ENCODE data around the gene TENT4A.
A peak's percentile ranks its signal among the peaks of the same experiment; 100 is the strongest.

Gene TENT4A

GRCh38 chr5:6700685-6701355, 12.4 kb upstream of the TENT4A start:
- no peak for DNase-seq

DNA sequence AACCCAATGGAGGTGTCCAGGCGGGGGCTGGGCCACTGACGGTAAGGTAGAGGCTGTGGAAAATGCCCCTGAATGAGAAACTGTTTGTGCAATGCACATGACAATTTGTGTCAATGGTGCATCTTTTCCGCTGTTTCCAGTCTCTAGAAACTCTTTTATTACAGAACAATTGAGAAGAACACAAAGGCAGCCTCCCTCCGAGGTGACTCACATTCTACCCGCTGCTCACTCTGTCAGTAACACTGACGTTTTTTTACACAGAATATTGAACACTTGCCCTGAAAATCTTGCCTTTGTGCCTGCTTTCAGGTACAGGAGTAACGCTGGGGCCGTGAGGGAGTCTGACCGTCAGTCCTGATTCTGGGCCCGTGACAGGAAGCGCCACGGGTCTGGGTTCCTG, 11.7 kb upstream of the TENT4A start:
- no peak for DNase-seq

- no peak for DNase-seq
Measured at GRCh38 chr5:6702633-6703032, 10.6 kb upstream of the TENT4A start.

DNA sequence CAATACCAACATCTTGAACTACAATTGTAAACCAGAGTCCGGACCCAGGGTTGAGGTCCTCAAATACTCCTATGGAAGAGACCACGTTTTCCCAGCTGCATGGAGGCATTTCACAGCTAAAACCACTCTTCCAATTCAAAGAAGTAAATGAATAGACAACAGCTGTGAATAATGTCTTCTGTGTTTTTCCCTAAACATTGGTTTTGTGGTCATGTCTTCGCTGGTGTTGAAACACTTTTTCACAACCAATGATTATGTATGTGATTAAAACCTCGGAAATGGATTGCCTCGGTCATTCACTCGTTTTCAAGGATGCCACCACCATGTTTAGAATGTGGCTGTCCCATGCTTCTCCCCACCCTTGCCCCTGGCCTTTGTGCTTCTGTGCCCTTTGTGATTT, 9.4 kb upstream of the TENT4A start:
- DNase-seq: no peak

- no peak for DNase-seq
Measured at GRCh38 chr5:6704361-6704851, 8.8 kb upstream of the TENT4A start.

DNA sequence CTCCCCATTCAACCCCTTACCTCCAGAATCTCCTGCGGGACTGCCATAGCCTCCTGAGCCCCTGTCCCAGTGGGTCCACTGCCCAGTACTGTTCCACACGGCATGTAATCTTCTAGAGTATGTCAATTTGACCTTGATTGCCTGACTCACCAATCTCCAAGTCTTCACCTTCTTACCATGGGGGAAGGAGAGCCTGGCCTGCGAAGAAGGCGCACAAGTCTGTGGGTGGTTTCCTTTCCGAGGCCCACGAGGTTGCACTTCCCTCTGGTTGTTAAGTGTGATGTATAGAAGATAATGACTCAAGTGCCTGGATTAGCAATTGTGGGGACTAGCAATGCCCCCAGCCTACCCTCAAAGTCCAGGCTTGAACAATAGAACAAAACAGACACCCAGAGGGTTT, 8.1 kb upstream of the TENT4A start:
- no peak for DNase-seq

DNA sequence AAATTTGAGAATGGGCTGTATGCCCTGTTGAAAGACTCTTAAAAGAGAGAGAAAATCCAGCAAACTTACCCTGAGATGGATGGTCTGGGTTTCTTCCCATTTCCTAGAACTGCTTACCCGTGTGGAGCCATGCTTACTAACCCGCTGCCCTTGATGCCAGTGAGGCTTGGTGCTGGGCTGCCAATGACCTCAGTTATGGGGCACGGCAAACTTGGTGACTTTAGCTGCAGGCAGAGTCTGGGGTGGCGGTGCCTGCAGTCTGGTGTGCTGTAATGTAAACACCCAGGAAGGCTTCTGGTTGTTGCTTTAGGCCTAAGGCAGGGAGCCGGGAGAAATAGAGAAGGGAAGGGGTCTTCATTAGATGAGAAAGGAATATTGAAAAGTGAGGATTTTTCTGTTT, 7.3 kb upstream of the TENT4A start:
- no peak for DNase-seq

GRCh38 chr5:6707852-6708251, 5.4 kb upstream of the TENT4A start:
- DNase-seq: no peak

- no peak for DNase-seq
Measured at GRCh38 chr5:6708814-6709213, 4.4 kb upstream of the TENT4A start.

DNA sequence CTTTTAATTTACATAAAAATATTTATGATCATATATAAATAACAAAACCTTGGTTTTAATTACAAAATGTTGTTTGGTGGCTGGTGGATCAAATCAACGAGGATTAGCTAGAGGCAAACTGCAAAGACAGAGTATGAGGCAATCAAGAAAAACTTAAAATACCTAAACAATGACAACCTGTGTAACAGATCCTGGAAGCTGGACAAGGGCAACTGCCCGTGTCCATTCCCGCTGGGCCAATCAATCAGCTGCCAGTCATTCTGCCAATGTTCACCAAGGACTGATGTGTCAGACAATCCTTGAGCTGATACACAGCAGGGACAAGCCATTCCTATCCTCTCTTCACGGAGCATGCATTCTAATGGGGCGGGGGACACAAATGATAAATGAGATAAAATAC, 3.2 kb upstream of the TENT4A start:
- DNase-seq: no peak

DNA sequence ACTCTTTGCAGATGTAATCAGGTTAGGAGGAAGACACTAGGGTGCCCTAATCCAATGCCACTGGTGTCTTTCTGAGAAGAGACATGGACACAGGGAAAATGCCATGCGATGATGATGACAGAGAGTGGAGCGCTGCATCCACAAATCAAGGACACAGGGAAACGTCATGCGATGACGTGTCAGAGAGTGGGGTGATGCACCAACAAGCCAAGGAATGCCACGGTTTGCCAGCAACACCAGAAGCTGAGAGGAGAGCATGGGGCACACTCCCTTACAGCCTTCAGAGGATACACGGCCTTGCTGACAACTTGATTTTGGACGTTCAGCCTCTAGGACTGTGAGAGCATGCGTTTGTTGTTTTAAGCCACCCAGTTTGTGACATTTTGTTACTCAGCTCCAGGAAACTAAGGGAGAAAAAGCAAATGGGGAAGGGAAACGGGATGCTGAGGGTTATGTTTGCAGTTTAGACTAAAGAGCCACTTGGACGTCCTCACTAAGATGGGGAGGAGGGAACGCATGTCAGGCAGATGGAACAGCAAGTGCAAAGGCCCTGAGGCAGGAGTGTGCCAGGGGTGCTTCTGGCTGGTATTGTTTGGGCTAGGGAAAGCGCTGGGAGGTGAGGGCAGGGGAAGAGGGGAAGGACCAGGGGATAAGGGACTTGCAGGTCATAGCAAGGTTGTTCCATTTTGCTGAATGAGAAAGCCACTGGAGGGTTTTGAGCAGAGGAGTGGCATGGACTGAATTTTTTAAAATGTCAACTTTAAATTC, 2.5 kb upstream of the TENT4A start:
- no peak for DNase-seq

DNA sequence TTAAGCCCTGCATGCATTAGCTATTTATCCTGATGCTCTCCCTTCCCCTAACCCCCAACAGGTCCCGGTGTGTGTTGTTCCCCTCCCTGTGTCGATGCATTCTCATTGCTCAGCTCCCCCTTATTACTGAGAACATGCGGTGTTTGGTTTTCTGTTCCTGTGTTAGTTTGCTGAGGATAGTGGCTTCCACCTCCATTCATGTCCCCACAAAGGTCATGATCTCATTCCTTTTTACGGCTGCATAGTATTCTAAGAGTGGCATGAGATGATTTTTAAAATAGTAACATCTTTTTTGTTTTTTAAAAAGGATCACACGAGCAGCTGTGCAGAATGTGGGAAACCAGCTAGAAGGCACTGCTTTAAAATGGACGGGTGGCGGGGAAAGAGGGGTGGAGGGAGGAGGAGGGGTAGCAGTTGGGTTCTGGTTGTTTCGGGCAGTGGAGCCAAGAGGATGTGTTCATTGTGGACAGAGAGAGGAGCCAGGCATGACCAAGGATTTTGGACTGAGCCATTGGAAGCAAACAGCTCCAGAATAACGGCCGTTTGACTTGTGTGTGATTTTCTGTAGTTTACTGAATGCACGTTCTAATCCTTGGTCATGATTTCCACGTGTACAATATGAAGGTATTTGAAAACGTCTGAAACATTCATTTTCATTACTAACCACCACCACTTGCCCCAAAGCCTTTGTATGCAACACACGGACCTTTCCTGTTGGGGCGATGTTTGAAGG, 1.7 kb upstream of the TENT4A start:
- no peak for DNase-seq

- DNase-seq: peak; percentile 22 to 44
Measured at GRCh38 chr5:6712142-6712576, 1.1 kb upstream of the TENT4A start.

DNA sequence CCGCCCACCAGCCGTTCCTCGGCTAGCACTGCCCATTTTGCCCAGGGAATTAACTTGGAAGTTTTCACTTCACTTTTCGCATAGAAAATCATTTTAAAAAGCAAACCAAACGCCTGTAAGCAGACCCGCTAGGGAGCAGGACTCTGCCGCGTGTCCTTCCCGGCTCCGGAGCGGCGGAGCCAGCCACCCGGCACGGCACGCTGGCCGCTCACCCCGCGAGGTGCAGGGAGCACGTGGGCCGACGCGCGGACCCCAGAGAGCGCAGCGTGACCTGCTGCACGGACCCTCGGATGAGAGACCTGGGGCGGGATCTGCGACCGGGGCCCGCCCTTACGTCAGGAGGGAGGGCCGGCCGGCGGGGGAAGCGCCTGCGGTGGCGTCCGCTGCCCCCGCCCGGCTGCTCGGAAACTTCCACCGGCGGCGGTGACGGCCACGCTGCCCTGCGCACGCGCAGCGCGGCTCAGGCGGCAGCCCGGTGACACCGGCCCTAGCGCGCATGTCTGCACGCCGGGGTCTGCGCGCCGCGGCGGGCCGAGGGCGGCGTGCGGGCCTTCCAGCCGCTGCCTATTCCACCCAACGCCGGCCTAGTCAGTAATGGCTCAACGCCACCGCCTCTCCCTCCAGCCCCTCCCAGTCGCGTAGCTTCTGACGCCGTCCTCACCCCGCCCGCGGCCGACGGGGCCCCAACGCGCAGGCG, 507 bp upstream of the TENT4A start:
- peak; percentile 96 for DNase-seq

DNA sequence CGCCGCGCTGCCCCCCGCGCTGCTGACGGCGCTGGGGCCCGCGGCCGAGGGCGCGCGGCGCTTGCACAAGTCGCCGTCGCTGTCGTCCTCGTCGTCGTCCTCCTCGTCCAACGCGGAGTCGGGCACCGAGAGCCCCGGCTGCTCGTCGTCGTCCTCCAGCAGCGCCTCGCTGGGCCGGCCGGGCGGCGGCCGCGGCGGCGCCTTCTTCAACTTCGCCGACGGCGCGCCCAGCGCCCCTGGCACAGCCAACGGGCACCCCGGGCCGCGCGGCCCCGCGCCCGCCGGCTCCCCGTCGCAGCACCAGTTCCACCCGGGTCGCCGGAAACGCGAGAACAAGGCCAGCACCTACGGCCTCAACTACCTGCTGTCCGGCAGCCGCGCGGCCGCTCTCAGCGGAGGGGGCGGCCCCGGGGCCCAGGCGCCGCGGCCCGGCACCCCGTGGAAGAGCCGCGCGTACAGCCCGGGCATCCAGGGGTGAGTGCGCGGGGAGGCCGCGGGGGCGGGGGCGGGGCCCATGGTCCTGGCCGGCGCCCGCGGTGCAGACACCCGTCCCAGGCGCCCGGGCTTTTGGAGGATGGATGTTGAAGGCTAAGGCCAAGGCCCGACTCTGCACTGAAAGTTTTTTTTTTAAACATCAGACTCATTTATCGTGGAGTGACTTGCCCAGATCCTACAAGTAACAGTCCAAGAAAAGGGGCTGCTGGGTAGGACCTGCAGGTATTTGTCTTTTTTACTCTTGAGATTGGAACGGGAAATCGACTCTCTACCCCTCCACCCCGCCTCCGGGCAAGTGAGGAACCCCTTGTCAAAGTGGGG, 1.2 kb downstream of the TENT4A start:
- peak; percentile 12 to 36 for DNase-seq

GRCh38 chr5:6715271-6715670, 2.0 kb downstream of the TENT4A start:
- no peak for DNase-seq

GRCh38 chr5:6715758-6716628, 2.8 kb downstream of the TENT4A start:
- DNase-seq: peak in 1 of 2 experiments; percentile 24

- no peak for DNase-seq
Measured at GRCh38 chr5:6716629-6717149, 3.5 kb downstream of the TENT4A start.

DNA sequence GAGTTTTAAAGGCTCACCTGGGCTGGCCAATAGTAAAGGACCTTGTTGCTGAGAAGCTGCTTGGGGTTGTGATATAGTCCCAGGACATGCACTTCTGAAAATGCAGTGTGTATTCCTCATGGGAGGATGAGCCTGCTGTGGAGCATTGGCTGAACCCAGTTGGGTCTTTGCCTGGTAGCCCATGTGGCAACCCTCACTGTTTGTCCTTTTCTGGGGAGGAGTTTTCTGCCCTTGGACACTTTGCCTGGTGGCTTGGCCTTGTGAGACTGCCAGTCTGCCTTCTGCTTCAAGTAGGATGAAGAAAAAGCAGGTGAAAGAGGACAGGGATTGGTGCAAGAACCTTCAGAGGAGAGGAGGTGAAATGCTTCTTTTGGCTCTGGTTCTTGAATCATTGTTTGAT, 4.0 kb downstream of the TENT4A start:
- no peak for DNase-seq

- no peak for DNase-seq
Measured at GRCh38 chr5:6717687-6718086, 4.5 kb downstream of the TENT4A start.

DNA sequence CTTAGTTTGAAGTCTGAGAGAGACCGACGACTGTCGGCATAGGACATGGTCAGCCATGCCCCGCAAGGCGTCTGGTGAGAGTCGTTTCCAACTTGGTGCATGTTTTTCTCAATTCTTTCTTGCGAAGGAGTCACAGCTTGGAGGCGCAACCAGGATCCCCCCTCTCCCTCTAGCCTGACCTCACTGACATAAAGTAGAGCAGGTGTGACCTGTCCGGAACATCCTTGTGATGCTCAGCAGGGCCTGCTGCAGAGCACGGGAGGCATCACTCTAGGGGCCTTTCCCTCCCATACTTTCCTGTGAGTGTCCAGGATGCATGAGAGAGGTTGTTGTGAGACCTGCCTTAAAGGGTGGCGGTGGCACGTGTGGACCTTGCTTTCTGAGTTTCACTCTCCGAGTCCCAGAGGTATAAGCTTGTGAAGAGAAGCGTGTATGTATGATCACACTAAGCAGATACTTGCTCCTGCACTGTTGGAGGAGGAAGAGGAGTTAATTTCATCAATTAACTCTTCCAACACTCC, 5.0 kb downstream of the TENT4A start:
- no peak for DNase-seq
